Measurements from ENCODE around the gene EXOC3L2.
"Not testable (repeated sequence)": the region's sequence is repeated elsewhere in the genome, so short reads cannot be mapped to it uniquely, and the experiment has no call there.

EXOC3L2 gene

DNA sequence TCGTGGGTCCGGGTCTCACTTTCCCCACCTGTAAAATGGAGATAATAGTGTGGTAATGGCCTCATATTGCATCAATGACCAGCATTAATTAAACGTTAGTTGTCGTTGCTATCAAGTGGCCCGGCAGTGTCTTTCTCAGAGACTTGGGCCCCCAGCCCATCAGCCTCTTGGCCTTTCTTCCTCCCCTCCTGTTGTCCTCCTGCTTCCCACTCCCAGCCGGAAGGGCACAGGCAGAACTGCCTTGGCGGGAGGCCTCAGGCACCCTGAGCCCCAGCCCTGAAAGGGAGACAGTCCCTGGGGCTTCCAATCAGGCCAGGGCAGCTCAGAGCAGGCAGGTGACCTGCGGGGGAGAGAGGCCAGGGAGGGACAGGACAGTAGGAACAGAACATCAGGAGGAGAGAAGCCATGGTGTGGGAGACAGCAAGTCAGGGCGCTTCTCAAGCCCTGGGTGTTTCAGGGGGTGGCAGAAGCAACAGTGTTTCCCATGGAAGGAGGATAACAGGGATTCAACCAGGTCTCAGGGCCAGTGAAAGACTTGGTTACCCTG is 10.5 kb upstream of the EXOC3L2 start:
- DNase-seq (ENCODE audit: low spot score), result no peak

DNA sequence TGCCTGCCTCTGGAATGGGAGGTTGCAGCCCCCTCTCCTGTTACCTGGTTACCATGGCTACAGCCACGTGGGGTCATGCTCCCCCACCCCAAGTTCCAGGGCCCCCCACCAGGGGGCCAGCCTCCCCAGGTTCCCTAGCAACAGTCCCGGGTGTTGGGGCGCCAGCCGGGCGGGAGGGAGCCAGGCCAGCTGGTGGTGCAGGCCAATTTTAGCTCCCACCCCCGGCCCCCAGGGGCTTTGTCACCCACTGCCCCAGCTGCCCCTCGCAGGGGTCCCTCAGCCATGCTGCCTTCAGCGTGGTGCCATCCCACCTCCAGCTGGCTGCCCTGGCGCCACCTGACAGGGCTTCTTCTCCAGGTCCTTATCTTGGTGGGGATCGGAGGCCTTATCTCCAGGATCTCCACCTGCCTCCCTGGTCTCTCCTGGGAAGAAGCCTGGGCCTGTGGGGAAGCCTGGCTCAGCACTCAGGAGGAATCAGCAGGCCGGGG is 8.9 kb upstream of the EXOC3L2 start:
- no peak for DNase-seq (ENCODE audit: low spot score)

DNA sequence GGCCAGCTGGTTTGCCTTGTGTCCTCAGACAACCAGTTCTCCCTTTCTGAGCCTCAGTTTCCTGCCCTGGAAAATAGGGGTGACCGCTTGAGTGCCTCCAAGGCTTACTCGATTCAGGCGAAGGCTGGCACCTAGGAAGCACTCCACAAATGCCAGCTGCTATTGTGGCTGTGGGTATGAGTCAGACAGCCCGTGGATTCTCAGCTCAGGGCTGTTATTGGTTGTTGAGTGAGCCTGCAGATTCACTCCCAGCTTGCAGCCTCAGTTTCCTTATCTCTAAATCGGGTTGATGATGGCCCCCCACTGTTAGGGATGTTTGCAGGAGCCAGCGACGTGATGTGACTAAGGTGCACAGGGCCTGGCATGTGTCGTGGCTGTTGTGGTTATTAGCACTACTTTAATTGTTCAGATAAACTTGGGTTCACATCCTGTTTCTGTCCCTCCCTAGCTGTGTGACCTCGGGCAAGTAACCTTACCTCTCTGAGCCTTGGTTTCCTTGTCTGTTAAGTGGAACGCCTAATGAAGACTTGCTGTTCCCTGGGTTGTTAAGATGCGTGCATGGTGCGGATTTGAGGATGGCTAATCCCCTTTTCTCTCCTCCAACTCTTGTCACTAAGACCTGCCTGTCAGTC is 8.3 kb upstream of the EXOC3L2 start:
- no peak for DNase-seq (ENCODE audit: low spot score)

DNA sequence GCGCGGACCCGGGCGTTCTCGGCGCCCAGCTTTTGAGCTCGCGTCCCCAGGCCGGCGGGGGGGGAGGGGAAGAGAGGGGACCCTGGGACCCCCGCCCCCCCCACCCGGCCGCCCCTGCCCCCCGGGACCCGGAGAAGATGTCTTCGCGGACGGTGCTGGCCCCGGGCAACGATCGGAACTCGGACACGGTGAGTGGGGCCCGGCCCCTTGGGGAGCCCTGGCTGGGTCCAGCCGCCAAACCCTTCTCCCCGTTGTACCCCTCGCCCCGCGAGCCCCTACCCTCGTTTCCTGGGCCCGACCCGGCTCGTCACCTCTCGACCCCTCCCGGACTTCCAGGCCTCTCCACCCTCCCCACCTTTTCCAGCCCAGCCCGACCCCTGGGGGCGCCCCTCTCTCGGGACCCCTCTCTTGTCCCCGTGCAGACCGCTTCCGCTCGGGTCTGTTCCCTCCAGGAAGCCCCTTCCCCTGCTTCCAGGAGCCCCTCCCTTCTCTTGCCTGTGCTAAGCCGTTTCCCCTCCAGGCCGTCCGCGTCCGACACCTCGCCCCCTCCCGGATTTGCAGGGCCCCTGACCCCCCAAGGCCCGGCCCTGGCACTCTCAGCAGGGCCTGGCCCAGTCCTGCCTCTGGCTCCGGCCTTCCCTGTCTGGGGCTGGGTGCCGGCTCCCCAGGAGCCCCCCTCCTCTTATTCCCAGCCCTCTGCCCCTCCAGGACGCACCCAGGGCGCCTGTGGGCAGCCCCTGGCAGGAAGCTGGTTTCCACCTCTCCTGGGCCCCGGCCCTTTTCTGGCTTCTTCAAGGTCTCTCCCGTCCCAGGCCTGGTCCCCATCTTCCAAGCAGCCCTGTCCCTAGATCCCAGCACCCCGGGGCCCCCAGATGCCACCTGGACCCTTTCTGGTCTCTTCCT is 6.5 kb upstream of the EXOC3L2 start:
- no peak for DNase-seq (ENCODE audit: low spot score)

DNA sequence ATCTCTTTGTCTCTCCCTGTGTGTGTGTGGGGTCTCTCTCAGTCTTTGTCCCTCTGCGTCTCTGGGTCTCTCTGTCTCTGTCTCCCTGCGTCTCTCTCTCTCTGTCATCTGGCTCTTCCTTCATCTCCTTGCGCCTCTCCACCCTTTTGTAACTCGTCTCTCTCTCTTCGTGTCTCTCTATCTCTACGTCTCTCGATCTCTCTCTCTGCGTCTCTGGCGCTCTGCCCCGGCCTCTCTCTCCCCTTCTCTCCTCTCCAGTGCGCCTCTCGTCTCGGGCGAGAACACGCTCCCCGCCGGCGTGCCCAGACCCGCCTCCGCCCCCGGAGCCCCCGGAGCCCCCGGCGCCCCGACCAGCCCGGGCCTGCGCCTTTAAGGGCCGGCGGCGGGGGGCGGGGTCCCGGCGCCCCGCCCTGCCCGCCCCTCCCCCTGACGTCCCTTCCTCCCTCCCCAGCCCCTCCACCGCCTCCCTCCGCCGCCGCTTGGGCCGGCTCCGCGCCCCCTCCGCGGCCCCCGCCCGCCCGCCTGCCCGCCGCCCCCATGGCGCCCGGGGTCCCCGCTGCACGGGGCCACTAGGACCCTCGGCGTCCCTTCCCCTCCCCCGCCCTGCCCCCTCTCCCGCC is 5.7 kb upstream of the EXOC3L2 start, which contains the start of gene MARK4:
MARK4 (plus strand) TSS at position 440 of the 620 bp plus-strand sequence. CDS start 318 bp downstream, outside the sequence.
- DNase-seq (ENCODE audit: low spot score), result peak; percentile 67

DNA sequence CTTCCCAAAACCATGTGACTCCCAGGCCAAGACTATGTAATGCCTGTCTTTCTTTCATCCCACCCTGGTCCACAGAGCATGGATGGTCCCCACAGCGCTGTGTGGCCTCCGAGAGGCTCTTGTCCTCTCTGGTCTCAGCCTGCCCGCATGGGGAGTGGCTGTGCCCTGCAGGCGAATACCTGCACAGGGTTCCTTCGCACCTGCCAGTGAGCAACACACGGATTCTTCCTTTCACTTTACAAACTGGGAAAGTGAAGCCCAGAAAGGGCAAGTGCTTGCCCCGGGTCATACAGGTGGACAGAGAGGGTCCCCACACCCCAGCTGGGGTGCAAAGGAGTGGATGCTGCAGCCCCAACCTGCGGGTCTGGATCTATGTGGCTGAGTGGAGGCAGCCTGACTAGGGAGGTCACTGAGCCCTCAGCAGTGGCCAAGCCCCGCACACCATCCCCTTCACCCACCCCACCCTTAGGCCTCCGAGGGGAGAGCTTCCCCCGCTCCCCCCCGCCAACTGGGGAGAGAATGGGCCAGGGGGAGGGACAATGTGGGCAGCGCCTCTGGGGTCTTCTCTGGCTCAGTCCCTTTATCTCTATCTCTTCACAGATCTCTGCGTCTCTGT is 5.1 kb upstream of the EXOC3L2 start:
- no peak for DNase-seq (ENCODE audit: low spot score)

DNA sequence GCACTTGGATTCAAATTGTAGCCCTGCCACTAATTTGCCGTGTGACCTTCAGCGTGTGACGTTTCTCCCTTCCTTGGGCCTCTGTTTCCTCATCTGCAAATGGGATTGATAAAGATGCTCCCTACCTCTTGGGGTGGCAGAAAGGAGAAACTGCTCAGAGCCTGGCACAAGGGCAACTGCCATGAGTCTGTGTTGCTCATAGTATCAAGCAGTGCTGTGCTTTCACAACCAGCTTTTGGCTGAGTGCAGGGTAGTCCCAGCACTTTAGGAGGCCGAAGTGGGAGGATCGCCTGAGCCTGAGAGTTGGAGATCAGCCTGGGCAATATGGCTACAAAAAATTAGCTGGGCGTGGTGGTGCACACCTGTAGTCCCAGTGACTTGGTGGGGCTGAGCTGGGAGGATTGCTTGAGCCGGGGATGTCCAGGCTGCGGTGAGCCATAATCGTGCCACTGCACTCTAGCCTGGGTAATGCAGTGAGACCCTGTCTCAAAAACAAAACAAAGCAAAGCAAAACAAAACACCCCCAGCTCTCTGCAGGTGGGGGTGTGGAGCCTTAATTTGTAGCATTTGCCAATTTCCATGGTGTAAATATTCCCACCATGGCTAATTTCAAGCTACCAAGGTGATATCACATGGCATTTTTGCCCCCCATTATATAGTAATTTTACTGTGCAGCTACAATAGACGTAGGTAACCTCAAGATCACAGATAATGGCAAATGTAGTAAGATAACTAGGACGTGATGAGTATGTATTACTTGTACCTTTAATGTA is 4.2 kb upstream of the EXOC3L2 start:
- no peak for DNase-seq (ENCODE audit: low spot score)

DNA sequence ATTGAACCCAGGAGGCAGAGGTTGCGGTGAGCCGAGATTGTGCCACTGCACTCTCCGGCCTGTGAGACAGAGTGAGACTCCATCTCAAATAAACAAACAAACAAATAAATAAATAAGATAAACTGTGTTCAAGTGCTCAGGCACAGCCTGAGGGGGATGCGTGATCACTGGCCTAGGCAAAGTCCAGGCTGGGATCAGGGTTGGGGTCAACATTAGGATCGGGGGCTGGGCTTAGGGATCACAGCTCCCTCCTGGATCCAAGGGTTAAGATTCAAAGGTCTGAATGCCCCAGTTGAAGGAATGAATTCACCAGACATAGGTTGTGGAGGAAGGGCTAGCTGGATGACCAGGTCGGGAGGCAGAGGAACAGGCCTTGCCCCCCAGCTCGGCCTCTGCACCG is 1.9 kb upstream of the EXOC3L2 start:
- no peak for DNase-seq (ENCODE audit: low spot score)

DNA sequence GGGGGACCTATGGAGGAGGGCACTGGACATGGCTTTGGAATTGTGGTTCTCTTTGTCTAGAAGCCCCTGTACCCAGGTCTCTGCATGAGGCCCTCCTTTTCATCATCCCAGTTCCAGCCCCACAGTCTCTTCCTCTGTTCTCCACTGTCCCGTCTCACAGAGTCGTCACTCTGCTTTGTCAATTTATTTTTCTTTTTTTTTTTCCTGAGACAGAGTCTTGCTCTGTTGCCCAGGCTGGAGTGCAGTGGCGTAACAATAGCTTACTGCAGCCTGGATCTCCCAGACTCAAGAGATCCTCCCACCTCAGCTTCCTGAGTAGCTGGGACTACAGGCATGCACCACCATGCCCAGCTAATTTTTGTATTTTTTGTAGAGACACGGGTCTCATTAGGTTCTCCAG is 619 bp upstream of the EXOC3L2 start:
- DNase-seq (ENCODE audit: low spot score), result no peak

DNA sequence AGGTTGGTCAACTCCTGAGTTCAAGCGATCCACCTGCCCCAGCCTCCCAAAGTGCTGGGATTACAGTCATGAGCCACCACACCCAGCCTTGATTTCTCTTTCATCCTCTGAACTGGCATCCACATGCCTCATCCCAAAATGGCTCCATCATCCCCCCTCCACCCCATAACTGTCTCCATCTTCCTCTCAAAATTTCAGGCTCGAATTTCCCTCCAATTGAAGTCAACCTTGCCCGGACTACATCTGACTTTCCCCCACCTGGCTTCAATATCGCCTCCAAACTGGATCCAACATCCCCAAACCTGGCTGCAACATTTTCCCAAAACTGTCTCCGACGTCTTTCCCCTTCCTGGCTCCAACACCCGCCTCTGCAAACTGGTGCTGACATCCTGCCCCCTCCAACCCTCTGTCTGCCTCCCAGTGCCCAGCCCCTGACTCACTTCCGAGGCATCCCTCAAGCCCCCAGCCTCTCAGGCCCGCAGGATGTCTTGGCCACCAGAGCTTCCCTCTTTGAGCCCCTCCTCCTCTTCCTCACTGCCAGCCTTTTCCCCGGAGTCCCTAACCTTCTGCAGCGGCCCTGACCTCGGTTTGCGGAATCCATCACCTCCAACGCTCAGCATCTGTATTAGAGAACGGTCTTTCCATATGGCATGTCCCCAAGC is 943 bp downstream of the EXOC3L2 start:
- DNase-seq (ENCODE audit: low spot score), result no peak

DNA sequence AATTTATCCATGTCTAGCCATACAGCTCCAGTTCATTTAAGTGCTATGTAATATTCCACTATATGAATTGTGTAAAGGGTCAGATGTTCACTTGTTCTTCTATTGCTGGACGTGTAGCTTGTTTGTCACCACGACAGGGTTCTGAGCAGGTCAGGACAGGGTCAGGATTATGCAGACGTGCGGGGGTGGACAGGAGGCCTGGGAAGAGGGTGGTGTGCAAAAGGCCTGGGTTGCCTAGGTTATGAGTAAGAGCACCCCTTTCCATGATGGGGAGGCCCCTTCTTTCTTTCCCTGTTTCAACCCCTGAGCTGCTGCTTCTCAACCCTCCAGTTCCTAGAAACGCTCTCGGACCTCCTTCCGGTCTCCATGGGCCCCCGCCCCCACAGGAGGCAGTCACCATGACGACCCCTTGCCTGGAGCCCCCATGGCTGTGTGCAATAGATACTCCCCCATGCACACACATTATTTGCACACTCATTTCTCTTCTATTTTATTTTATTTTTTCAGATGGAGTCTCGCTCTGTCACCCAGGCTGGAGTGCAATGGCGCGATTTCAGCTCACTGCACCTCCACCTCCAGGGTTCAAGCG is 2.0 kb downstream of the EXOC3L2 start:
- DNase-seq (ENCODE audit: low spot score), result no peak

DNA sequence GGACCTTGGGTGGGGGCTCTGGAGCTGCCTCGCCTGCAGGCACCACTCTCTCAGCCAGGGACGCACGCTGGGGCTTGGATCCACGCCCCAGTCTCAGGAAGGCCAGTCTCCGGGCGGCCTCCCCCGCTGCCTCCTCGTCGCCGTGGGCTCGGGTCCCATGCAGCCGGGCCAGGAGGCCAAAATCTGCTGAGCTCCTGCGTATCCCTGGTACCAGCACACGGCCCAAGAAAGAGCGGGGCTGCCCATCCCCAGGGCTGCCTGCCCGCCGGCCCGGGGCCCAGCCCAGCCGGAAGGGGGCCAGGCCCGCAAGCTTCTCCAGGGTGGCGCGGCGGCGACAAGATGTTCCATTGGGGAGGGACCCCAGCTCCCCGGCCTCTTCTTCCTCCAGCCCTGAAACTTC is 6.7 kb downstream of the EXOC3L2 start:
- no peak for DNase-seq (ENCODE audit: low spot score)

DNA sequence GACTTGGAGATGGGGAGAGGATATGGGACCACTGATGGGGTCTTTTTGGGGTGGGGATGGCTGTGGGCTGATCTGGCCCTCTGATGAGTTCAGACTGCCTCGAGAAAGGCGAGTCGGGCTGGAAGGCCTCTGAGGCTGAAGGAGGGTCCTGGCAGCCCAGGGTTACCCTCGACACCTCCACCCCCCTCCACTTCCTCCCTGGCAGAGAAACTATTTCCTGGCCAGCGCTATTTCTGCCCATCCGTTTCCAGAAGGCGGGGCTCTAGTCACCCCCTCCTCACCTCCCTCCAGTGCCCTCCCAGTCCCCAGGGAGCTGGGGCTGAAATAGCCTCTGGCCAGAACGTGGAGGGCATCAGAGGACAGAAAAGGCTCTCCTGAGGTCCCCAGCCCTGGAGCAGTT is 9.7 kb downstream of the EXOC3L2 start:
- DNase-seq (ENCODE audit: low spot score), result no peak

DNA sequence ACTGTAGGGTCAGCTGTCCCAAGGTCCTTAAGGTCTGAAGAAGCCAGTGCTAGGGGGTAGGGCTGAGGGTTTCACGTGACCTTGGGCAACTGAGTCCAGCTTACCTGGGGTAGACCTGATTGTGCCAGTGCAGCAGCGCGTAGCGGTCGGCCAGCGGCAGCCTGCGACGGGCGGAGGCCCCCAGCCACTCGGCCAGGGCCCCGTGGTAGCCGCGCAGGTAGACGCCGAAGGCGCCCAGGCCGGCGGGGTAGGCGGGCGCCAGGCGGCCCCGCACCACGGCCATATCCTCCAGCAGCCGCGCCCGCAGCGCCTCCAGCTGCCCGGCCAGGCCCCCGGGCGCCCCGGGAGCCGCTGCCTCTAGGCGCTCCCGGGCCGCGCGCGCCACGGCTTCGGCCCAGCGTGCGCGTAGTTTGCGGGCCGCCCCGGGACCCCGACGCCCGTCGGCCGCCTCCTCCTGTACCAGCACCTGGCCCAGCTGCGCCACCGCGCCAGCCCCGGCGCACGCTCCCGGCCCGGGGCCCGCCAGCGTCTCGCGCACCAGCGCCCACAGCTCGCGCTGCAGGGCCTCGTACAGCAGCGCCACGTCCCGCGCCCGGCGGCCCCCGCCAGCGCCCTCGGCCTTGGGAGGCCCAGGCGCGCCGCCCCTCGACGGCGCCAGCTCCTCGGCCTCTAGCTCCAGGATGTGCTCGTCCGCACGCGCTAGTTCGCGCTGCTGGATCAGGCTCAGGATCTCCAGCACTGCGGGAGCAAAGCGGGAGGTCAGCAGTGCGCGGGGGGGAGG is 10.9 kb downstream of the EXOC3L2 start:
- DNase-seq (ENCODE audit: low spot score), result no peak

DNA sequence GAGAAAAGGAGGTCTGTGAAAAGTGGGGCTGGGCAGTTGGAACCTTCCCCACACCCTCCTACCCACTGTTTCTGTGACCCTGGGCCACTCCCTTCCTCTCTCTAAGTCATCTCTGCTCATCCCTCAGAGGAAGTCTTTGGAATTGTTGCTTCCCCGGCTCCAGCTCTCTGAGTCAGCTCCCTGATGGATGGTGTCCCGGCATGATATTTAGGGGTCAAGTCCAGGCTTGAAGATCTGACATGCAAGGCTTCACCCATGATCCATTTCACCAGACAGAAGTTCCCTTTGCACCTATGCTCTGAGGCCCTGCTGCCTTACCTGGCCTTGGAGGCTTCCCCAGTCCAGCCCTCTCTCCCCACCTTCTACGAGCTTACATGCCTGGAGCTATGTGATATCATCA is 13.3 kb downstream of the EXOC3L2 start:
- no peak for DNase-seq (ENCODE audit: low spot score)

DNA sequence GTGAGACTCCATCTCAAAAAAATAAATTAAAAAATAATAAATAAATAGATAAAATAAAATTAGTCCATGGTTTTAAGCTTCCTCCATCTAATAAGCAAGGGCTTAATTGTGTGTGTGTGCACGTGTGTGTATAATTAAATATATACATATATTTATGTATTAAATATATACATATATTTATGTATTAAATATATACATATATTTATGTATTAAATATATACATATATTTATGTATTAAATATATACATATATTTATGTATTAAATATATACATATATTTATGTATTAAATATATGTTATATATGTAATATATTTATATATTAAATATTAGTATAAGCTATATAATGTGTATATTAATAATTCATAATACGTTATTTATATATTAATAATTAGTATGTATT is 16.2 kb downstream of the EXOC3L2 start:
- not testable (repeated sequence) for DNase-seq (ENCODE audit: low spot score)

DNA sequence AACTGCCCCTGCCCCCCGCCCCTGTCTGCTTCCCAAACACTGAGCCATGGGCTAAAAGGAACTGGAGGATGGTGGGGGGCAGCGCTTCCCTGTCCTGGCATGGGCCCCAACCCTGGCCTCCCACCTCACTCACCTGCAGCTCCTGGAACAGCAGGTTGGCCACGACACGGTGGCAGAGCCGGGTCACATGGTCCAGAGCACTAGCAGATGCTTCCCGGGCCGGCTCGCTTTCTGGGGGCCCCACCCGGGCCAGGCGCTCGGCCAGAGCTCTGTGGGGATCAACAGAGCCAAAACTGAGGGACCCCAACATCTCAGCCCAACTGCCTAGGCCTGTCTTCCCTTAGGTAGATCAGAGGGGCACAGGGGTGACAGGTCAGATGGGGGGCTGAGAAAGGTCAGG is 20.6 kb downstream of the EXOC3L2 start:
- DNase-seq (ENCODE audit: low spot score), result no peak

DNA sequence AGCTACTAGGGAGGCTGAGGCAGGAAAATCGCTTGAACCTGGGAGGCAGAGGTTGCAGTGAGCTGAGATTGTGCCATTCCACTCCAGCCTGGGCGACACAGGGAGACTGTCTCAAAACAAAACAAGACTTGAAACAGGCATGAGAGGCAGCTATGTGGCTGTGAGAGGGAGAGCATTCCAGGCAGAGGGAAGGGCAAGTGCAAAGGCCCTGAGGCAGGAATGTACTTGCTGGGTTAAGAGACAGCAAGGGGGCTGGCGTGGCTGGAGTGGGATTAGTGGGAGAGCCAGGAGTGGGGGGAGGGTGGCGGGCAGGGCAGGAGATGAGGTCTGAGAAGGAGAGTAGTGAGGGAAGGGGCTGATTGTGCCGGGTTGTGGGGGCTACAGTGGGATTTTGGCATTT is 21.3 kb downstream of the EXOC3L2 start:
- DNase-seq (ENCODE audit: low spot score), result no peak

DNA sequence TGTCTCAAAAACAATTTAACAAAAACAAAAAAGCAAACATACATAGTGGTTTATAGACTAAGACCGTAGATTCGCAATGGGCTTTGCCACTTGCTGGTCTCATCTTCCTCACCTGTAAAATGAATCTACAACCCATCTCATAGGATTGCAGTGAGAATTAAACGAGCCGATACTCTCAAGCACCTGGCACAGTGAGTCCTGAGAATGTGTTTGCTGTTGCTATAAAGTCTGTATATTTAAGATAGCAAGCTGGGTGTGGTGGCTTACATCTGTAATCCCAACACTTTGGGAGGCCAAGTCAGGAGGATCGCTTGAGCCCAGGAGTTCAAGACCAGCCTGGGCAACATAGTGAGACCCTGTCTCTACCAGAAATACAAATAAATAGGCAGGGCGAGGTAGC is 22.5 kb downstream of the EXOC3L2 start:
- no peak for DNase-seq (ENCODE audit: low spot score)
